Measurements from ENCODE around the gene TMEFF1. TPM values are rescaled to one million over a fixed set of nuclear protein-coding genes. Genes with fewer than 3 reads are reported as not detected.

The TMEFF1 gene
- total RNA-seq, 1 experiment from 2014 or later, result 0.42 TPM

DNA sequence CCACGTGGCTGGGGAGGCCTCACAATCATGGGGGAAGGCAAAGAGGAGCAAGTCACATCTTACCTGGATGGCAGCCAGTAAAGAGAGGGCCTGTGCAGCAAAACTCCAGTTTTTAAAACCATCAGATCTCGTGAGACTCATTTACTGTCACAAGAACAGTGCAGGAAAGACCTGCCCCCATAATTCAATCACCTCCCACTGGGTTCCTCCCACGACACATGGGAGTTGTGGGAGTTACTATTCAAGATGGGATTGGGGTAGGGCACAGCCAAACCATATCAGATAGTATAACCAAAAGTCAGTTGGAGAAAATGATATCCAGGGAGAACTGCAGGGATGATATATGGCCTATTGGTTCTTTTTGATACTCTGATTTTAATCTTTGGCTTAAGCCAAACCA lies 94.9 kb downstream of the TMEFF1 start:
- DNase-seq (ENCODE audit: extremely low read depth, low read depth), result no peak

DNA sequence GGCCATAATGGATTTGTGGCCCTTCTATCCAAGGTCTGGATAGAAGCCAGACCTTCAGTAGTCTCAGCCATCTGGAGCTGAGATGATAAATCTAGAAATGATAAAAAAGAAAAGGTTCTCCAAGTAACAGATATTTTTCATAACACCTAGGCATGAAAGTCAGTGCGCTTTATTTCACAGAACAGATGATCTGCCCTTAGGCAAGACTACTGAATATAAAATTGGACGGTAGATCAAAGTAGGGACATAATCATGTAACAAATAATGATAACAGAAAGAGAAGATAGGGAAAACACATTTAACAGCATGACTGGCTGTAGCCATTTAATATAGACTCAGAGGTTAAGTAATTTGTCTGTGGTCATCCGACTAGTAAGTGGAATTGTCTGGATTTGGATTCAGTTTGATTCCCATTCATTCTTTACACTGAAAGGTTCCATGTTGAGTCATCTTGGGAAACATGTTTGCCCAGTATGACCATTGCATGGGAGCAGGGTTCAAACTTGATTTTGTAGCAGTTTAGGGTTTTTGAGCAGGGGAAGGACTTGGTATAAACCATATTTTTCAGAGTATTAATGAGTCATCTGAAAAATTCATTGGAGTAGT lies 100.8 kb downstream of the TMEFF1 start:
- DNase-seq (ENCODE audit: extremely low read depth, low read depth), result no peak

DNA sequence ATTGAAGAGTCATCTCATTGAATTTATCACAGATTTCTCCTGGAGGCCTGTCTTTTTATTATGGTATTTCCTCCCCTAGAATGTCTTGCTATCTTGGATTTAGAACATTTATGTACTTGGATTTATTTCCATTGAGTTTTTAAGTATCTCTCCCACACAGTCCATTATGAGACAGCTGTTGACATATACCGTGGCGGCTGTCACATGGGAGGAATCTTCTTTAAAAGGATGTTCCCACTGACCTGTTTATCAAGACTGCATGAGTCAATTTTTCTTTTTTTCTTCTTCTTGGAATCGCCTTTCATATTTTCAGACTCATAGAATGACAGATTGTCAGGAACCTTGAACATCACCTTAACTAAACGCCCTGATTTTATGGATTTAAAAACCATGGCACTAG lies 102.1 kb downstream of the TMEFF1 start:
- DNase-seq (ENCODE audit: extremely low read depth, low read depth), result no peak

DNA sequence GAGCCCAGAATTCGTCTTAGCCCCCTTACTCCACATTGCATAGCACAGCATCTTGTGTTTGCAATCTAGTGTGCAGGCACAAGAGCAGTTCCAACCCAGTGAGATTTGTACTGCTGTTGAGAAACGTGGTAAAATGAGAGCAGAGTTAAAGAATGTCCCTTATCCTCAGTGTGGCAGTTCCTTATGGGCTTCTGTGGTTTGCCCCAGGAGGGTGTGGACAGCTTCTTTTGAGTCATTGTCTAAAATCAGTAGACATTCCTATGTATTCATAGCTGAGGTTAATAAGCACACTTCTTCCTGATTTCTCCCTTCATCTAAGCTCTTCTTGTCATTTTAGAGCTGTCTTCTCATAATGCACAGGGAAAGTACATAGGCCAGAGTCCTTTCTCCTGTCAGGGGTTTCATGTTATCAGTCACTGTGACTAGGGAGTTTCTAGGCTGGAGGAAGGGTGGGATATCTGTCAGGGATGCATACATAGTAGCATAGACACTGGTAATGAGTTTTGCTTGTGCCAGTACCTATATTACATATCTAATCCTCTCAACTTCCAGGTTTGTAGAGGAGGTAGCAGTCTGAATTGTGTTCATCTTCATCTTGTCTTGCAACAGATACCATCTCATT lies 102.9 kb downstream of the TMEFF1 start:
- no peak for DNase-seq (ENCODE audit: extremely low read depth, low read depth)

DNA sequence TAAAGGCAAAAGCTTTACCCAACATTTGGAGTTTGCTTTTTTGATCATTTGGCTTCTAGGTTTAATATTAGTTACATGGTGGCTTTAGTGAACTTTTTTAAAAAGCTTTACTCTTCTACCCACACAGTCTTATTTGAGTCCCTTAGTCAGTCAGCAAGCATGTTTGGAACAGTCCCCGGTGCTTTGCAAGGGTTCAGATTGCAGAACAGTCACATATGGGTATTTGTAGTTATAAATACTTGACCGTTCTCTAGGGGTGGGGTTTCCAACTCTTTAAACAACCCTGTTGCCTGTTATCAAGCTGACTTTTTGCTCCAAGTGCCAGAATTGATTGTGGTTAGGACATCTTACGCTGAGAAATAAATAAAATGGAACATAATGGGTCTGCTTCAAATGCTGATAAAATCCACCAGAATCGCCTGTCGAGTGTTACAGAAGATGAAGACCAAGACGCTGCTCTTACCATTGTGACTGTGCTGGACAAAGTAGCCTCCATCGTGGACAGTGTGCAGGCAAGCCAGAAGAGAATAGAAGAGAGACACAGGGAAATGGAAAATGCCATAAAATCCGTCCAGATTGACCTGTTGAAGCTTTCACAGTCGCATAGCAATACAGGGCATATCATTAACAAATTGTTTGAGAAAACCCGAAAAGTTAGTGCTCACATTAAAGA lies 105.0 kb downstream of the TMEFF1 start, which contains the start of gene CAVIN4:
Gene CAVIN4 (plus strand): TSS at position 304 of the 673 bp plus-strand sequence. CDS start 65 bp downstream, at position 369.
- DNase-seq (ENCODE audit: extremely low read depth, low read depth), result no peak

DNA sequence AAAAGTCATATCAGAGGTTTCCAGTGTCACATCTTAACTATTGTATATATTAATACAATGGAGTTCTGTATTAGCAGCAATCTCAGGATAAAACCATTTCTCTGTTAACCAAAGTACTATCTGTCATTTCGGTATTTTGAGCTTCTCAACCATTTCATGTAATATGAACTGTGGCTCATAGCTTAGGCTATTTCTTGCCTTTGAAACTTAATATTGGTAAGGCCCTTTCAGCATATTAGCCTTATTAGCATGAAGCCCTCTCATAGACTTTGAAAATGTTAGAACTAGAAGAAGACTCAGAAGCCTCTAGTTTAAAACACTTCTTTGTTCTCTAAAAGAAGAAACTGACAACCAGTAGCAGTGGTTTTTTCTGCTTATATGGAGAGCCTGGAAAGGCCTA lies 105.7 kb downstream of the TMEFF1 start:
- no peak for DNase-seq (ENCODE audit: extremely low read depth, low read depth)

DNA sequence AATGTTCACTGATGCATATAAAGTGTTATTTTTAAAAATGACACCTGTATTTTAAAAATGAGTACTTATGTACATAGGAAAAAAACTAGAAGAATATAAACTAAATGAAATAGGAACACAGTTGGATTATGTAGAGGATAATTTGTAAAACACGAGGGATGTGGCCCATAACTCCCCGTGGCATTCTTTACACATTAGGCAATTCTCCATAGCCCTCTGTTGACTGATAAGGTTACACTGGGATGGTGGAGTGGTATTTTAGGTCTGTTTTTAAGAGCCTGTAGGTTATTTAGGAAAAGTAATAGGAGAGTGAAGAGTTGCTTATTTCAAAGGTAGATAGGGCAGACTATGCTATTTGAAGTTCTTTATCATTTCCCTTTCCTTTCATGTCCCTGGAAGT lies 106.7 kb downstream of the TMEFF1 start:
- no peak for DNase-seq (ENCODE audit: extremely low read depth, low read depth)

DNA sequence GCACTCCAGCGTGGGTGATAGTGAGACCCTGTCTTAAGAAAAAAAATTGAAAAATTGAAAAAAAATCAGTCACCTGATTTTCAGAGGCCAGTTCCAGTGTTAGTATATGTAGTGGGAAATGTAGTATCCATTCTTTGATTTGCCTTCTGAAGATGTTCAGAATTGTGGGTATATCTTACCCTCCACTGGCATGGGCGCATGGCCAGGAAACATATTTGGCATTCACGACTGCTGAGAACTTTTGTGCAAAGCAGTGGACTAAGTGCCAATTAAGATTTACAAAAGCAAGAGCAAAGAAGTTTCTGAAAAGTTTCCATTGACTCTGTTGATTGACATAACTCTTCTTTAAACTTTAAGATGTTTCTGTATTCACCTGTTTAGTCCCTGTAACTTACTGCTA lies 107.3 kb downstream of the TMEFF1 start:
- DNase-seq (ENCODE audit: extremely low read depth, low read depth), result no peak

DNA sequence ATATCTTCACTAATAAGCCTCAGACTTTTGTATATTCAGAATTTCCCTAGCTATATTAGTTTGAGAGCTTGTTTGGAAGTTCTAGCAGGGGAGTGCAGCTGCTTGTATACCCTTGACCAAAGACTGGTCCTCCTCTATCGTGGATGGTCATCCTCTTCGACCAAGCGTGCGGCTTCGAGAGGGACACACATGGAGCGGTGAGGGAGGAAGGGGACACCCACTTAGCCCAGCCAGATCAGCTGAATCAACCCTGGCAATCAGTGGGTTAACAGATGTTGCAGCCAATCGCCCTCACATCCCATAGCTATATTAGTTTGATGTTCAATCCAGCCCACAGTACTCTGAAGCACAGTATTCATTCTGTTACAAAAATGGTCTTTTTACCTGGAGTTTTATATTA lies 108.1 kb downstream of the TMEFF1 start:
- DNase-seq (ENCODE audit: extremely low read depth, low read depth), result no peak

DNA sequence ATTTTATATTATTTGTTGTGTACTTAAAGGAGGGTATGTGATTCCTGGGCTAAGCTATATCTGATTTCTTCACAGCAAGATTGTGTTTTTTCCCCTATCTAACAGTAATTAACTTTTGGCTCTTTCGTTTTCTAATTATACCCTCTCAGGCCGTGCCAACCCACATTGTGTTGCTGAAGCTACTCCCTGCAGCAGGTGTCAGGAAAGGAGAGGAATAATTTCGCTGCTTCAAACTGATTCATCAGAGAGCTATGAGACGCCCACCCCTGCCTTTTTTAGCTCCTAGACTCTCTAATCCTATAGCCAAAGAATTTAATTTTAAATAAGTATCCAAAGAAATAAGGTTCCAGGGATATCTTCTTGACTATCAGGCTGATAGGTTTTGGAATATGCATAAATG lies 108.7 kb downstream of the TMEFF1 start:
- no peak for DNase-seq (ENCODE audit: extremely low read depth, low read depth)

DNA sequence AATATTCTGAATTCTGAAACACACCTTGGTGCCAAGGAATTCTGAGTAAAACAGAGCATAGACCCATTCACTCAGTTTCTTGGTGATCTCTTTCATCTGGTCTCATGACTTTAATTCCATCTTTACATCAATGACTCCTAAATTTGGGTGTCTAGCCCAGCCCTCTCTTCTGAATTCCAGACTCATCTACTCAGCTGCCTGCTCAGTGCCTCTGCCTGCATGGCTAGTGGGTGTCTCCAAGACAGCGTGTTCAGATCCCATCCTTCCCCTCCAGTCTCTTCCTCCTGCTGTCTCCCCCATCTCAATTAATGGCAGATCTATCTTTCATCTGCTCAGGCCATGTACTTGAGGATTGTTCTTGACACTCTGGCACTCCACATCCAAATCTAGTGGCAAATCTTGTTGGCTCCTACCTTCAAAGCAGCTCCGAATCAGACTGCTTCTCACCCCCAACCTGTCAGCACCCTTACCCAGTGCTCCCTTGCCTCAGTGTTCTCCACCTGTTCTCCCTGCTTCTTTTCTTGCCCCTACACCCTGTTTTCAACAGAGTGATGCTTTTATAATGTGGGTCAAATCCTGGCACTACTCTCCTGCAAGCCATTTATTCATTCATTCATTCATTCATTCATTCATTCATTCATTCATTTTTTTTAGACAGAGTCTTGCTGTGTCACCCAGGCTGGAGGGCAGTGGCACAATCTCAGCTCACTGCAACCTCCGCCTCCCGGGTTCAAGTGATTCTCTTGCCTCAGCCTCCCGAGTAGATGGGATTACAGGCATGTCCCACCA lies 110.3 kb downstream of the TMEFF1 start:
- no peak for DNase-seq (ENCODE audit: extremely low read depth, low read depth)

DNA sequence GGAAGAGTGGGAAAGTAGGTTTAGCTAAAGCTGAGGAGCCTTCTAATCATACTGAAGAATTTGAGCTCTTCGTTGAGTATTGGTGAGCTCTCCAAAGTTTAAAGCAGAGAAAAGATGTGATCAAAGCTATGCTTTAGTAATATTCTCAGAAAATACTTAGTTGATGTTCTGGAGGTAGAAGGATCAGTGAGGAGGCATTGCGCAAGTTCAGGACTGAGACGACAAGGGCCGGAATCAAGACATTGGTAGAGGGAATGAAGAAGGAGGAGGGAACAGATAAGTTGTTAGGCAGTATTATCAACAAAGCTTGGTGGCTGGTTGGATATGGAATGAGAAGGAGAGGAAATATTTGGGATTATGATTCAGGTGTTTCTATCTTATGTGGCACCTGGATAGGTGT lies 112.0 kb downstream of the TMEFF1 start:
- no peak for DNase-seq (ENCODE audit: extremely low read depth, low read depth)

DNA sequence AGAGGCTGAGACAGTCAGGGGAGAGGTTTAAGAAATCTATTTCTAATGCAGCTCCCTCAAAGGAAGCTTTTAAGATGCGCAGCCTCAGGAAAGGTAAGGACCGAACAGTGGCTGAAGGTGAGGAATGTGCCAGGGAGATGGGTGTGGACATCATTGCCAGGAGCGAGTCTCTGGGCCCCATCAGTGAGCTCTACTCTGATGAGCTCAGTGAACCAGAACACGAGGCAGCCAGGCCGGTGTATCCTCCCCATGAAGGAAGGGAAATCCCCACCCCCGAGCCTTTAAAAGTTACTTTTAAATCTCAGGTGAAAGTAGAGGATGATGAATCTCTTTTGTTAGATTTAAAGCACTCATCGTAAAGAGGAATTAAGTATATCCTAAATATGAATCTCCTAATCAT lies 113.1 kb downstream of the TMEFF1 start:
- DNase-seq (ENCODE audit: extremely low read depth, low read depth), result no peak

DNA sequence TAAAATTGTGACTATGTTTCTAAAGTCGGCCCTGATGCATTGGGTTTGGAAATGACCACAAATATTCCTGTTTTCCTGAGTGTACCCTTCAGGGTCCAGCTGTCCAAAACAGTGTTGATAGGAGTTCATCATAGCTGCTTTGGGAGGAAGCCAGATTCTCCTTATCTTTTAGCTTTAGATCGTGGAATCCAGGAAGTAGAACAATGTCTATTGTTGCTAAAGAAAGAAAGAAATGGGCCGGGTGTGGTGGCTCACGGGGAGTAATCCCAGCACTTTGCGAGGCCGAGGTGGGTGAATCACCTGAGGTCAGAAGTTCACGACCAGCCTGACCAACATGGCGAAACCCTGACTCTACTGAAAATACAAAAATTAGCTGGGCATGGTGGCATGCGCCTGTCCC lies 114.4 kb downstream of the TMEFF1 start:
- DNase-seq (ENCODE audit: extremely low read depth, low read depth), result no peak

DNA sequence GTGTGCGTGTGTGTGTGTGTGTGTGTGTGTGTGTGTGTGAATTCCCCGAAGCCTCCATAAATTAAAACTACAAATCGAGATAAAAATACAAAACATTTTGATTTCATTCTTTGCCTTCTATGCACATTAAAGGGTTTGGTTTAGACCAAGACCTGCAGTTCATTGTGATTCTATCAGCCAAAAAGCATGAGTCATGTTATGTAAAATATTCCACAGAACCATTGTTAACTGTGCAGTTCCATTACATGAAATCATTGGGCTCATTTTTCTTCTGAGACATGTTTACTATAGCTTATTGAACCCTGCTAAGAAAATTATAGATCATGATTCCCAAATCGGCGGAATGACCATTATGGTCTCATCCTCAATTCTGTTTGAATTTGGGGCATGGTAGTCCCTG lies 116.6 kb downstream of the TMEFF1 start:
- no peak for DNase-seq (ENCODE audit: extremely low read depth, low read depth)

DNA sequence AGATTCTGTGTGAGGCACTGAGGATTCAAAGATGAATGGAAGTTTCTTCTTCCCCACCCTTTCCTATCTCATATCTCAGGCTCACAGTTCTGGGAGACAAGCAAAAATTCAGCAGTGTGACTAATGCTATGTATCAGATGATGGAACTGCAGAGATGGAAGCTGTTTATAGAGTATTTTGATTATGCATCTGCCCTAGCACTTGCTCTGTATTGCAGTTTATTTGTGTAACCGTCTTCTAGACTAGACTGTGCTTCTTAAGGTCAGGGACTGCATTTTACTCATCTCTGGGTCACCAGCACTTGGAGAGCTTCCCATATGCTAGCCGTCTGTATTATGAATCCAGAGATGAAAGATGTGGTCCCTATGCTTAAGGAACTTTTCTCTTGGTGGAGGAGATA lies 117.5 kb downstream of the TMEFF1 start:
- no peak for DNase-seq (ENCODE audit: extremely low read depth, low read depth)

DNA sequence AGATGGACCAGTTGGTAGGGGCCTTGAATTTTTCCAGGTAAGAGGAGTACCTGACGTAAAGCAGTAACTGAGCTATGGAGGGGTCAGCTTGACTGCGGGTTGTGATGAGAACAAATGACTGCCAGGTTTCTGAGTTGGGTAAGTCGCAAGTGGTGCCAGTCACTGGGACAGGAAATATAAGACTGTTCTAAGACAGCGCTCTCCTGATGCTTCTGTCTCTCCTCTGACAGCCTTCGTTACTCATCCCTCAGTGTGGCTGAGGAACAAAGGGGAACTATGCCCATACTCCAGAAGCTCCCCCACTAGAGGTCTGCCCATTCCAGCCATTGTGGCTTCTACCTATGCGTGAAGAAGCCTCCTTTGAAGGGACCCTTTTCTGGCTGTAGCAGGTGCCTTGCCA lies 118.2 kb downstream of the TMEFF1 start:
- no peak for DNase-seq (ENCODE audit: extremely low read depth, low read depth)

DNA sequence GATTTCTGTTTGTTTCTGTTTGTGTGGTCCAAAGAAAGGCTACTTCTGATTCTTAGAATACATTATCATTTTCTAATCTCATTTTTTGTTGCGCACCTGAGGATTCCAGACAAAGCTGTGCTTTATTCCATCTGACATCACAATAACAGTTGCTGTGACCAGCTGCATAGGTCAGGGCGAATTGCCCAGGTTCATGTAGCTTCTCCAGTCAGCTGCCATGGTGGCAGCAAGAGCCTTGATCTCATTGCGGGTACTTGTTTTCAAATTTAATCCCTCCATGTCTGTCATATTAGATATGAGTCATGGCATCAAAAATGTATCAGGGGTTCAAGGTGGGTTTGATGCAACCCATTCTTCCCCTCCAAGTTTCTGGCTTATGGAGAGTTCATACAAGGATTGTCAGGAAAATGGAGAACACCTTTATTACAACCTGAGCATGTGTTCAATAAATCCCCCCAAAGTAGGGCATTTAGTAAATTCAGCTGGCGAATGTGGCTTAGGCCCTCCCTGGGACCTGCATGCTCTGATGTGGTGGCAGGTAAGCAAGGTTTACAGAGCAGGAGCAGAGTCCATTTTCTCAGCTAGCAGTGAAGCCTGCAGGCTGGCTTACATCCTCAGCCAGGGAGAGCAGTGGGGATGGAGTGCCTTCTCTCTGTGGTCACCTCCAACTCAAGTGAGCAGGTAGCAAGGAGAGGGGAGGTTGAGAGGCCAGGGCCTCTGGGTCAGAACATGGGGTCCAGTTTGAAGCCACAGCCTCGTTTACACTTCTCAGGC lies 118.9 kb downstream of the TMEFF1 start:
- DNase-seq (ENCODE audit: extremely low read depth, low read depth), result no peak

DNA sequence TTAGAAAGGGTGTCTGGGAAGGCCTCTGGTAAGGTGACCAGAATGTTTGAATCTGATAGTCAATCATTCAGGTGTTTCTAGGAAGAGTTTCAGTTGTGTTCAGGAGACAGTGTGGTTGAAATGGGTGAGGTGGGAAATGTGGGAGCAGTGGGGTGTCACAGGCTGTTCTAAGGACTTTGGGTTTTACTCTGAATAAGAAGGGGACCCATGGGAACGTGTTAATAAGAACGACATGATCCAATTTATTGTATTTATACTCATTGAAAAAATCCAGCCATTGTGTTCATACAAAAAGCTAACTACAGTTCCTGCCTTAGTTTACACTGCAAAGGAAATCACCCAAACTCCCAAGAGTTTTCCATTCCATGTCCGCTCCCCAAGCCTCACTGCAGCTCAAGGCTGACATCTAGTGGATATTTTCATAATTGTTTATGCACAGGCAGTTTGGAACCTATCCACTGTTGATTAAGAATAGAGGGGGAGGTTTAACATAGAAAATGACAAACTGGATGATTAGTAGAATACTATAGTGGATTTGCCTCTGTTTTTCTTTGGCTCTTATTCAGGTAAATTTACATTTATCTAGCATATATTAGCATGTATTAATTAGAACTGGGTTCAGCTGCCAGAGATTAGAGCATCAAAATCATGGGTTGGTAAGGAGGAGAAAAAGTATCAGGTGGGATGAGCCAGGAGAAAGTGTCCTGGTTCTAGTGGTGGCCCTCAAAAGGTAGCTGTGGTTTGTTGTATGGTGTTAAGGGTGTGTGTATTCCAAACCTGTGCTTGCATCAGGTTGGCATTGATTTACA lies 122.6 kb downstream of the TMEFF1 start:
- DNase-seq (ENCODE audit: extremely low read depth, low read depth), result peak; percentile 74

DNA sequence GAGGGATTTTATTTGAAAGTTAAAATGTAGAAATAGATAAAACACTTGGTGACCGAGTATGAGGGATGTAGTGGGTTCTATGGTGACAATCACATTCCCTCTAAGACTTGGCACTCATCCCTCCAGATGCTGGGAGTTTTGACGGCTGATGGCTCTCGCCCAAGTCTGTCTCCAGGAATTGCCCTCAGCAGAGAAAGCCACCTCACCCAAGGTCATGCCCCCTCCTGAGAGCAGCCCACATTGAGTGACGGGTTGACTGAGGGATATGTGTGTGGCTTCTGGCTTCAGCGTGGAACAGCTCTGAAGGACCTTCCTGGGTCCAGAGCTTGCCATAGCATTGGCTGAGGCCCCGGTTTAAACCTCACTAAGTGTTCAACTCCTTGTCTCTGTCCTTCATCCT lies 124.3 kb downstream of the TMEFF1 start:
- no peak for DNase-seq (ENCODE audit: extremely low read depth, low read depth)

Measured in NCI-H460 (cell line).